NCI-H2081 treated with DMSO at 0.1 percent for 48 hours (cell line): ENCODE data around the gene HEYL.

Source experiments
- DNase-seq: peaks from one replicate; lab custom pipeline; 2025; lab: John Stamatoyannopoulos, UW

HEYL gene

DNA sequence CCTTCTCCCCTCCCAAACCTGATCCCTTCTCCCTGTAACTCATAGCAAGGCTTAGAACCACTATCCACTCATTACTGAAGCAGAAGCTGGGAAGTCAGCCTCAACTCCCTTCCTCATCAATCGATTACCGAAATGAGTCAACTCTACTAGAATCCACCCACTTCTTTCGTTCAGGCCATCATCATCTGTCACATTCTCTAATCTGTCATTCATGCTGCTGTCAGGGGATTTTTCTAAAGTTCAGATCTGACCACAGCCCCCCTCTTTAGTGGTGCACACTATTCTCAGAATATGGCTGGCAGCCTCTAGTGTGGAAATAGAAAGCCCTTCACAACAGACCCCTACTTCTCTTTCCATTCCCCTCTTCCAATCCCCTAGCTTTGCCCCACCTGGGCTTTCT lies 27.3 kb upstream of the HEYL start:
- no peak for DNase-seq

DNA sequence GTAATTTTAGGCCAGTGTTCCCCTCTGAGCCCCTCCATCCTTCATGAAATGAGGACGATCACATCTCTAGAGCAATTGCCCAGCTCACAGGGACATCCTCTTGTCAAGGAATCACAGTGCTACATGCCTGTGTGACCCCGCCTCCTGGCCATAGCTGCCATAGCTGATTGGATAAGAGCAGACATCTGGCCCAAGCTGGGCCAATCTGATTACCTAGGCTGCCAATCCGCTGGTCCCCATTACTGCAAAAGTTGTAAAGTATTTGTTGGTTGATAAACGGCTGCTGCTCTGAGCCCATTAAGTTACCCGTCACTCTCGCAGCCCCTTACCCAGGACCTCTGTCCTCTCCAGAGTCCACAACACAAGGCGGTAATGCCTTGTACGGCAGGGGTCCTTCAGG lies 24.1 kb upstream of the HEYL start:
- DNase-seq: no peak

DNA sequence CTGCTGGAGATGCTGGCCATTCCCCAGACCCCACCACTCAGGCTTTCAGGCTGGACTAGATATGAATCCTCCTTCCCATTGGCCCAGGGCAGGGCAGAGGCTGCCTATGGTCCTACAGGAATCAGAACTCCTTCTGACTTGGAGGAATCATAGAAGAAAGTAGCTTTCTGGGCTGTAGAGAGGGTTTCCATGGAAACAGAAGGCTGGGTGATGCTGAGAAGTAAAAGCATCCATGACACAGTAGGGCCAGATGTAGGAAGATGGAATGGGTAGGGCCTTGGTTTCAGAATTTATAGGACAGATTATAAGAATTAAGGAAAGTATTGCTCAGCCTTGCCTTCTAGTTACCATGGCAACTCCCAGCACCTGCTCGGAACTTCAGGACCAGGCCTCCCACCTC lies 23.4 kb upstream of the HEYL start:
- DNase-seq: no peak

DNA sequence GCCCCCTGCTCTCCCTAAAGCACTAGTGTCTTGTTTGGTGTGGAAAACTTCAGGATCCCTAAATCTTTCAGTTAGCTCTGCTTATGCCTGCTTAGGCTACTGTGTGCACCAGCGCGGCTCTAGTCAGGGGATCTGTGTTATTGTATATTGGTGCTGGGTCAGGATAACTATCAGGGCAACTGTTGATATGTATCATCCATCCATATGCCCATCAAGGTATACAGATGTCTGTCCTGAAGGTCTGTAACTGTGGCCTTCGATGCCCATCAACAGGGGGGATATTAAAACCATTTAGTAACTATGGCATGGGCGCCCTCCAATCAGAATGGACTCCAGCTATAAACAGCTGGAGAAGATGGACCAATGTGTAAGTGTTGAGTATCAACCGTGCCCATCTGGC lies 20.1 kb upstream of the HEYL start:
- no peak for DNase-seq

DNA sequence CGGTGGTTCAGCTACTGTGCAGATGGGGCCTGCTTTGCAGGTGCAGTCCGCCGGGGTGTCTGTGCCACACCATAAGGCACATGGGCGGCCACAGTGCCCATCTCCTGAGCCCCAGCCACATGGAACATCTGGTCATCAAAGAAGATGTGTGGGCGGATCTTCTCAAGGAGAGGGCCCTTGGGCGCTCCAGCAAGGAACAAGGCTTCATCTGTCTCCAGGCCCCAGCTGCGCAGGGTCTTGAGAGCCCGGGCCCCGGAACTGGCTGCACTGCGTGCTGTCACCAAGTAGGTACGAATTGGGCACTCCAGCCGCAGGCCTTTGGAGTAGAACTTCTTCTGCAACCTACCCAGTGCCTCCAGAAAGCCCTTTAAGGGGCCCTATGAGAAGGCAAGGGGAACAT lies 19.7 kb upstream of the HEYL start:
- DNase-seq: no peak

DNA sequence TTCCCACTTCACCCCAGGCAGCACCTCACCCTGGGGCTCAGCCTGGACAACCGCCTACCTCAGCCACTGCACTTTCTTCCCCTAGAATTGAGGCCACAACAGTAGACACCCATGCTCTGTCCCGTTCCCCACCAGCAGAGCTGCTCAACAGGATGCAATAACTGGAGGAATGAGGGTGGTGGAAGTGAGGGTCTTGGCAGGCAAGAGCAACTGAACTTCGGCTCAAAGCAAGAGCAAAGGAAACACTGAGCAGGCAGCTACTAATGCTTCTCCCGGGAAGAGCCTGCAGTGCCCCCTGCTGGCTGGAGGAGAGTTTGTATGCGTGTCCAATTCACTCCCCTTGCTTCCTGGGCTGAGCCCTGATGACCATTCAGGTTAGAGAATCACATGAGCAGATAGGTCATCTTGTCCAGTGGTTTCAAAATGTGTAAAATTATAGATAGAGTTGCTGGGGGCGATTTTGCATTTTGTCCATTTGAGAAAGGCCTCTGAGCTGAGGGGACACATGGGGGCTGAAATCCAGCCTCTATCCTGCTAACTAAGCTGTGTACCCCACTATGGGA lies 18.6 kb upstream of the HEYL start:
- DNase-seq: no peak

DNA sequence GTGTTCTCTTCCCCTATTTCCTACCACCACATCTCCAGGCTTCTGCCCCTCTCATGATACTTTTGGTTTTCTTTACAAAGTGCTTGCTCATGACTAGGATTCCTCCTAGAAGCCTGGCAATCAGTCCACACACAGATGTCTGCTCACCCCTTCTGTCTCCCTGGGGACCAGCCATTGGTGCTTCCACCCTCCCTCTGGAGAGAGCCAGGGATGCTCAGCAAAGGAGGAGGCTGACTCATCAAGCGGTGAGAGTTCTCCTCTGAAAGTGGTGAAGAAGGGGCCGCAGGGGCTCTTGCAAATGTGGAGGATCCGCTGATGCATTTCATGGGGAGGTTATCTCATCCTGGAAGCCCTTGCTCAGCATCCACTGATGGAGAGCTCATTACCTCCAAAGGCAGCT lies 18.0 kb upstream of the HEYL start:
- DNase-seq: no peak

DNA sequence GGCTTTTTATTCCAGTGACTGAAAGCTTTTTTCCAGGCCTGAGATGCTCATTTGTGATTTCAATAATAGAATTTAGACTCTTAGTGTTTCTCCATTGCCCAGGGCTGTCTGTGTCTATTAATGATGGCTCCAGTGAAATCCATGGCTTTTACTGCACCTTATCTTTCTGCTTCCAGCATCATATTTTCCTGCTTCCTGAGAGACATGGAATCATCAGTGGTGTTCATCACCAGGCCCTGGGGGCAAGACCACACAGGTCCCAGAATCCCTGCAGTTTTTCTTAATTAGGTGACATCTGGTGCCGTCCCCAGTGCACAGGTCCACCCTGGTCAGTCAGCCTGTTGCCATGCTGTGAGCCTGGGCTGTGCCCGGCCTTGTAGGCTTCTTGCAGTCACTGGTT lies 16.9 kb upstream of the HEYL start:
- DNase-seq: no peak

DNA sequence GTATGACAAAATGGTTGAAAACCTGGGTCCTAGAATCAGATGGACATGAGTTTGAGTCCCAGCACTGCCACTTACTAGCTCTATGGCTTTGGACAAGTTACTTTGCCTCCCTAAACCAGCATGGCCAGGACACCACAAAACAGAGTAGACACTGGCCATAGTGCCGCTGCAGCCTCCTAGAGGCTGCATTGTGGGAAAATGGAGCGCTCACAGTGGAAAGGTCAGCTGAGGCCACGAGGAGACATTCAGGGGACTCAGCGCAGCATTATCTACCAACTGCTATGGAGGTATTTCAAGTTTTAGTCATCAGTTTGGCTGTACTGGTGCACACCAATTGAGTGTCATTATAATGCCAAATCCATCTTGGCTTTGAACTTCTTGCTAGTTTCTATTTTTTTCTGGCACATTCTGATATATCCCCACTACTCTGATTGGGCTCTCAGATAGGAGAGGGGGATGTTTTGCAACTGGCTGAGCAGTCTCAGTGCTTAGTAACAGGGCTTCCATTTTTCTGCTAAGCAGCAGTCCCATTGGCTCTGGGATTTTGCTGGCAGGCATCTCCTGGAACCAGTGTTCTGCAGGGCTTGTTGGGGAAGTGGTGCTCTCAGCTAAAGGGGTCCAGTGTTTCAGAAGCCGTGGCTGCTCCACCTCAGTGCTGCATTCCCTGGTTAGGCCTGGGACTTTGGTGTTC lies 16.3 kb upstream of the HEYL start:
- no peak for DNase-seq

DNA sequence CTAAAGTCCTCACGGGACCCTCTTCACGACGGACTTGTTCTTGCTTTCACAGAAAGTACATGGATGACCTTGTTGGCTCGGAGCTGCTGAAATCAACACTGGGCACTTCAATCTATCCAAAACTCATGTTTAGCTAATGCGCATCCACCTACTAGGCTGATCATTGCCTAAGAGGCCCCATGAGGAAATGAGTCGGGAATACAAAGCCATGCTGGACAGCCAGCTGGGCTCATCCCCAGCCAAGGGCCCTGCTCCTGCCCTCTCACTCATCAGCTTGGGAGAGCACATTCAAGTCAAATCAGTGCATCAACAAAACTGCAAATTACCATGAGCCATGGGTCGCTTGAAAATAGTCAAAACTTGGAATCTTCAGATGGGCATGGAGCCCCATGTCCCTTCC lies 14.8 kb upstream of the HEYL start:
- no peak for DNase-seq

DNA sequence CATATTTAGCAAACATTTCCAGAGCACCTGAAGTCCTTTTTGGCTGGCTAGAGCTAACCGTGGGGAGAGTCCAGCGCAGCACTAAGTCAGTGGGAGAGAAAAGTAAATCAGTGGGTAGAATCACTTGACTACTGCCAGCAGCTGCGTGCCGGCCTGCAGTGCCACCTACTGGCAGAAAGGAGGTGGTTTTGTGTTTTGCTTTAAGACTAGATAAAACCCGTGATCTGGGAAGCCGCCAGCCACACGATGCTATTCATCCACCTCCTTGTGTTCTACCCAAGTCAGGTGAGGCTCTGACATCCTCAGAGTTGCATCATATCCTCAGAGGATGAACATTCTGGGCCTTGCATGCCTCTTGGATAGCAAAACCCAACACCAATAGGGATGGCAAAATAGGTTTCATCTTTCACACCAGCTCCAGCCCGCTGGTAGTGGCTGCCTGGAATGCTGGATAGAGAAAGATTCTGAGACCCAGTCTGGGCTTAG lies 14.1 kb upstream of the HEYL start:
- peak; percentile 49 for DNase-seq

DNA sequence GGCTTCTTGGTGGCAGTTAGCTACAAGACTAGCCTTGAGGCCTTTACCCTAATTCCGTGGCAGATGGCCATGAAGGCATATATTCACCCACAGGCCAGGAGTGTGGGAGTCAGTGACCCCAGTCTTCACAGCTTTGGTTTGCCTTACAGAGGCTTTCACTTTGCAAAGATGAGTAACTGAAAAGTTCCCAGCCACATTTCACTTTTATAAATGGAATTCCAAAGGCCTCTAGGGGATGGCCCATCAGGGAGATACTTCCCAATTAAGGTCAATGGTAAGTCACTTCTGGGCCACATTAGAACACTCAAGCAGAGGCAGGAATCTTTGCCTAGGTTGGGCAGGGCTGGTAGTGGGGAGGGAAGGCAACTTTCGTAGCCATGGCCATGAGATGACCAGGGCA lies 13.1 kb upstream of the HEYL start:
- DNase-seq: no peak

DNA sequence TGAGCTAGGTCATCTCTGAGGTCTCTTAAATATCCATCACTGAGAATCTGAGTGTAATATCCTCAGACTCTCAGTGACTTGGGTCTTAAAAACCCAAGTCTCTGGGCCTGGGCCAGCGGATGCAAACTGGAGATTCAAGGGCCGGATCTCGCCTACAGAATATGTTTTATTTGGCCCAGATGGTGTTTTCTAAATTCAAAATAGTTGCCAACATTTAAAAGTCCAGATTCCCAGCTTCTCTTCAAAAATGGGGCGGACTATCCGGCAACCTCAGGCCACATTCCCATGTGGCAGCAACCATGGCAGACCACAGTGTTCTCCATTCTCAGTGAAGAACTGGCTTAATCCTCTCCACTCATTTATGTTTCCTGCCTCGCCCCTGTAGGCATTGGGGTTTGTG lies 12.7 kb upstream of the HEYL start:
- no peak for DNase-seq

DNA sequence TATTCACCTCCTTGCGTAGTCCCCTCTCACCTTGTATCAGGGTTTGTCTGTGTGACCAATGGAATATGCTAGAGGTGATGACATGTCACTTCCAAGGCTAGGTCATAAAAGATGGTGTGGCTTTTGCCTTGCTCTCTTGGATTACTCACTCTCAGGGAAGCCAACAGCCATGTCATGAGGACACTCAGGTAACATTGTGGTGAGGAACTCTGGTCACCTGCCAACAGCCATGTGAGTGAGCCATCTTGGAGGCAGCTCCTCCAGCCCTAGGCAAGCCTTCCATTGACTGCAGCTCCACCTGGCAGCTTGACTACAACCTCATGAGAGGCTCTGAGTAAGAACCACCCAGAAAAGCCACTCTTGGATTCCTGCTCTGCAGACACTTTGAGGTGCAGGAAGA lies 11.0 kb upstream of the HEYL start:
- DNase-seq: no peak

DNA sequence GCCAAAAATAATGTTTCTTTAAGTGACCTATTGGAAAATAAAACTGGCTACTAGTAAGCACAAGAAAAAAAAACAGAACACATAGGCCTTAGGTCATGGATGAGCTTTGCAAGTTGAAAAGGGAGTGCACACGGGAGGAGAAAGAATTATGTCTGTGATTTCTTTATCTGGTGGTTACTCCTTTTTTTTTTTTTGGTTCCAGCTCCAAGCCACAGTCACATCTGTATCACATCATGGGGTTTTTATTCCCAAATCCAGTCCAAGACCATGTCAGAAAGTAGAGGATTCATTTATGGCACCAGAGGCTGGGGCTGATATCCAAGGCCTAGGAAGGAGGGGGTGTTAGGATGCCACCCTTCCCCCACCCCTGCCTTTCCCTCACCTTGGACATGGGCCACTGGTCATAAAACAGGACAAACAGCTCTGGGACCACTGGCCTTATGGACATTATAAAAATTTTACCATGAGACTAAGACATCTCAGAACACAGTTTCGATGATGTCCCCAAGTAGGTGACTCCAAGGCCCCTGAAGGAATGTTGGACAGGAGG lies 10.3 kb upstream of the HEYL start:
- DNase-seq: no peak

DNA sequence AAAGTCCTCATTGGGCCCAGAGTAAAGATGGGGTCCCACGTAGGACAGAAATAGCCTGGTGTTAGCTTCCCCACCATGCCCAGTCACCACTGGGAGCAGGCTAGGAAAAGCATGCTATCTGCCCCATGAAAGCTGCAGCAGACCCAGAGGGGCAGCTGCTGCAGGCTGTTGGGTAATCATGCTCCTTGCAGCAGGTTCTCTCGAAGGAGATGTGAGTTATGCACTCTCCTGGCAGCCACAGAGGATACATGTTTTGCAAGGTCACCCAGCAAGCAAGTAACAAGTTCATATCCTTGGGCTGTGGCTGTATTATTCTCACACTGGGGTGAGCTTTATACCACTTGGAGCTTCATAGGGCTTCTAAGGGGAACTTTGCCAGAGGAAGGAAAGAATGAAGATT lies 9.1 kb upstream of the HEYL start:
- no peak for DNase-seq

DNA sequence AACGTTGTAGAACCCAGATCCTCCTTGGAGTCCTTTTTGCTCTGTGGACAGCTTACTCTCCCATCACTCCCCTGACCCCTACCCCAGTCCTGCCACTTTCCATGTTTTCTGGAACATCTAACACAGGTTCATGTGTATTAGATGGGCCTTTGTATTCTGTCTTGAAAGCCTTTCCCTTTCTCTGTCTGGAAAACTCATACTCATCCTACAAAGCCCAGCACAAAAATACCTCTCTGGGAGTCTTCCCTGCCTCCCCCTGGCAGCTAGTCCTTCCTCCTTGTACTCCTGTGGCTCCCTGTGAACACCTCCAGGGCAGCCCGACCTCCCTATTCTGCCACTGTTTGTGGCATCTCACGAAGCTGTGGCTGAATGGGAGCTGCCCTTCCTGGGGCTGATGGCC lies 7.8 kb upstream of the HEYL start:
- no peak for DNase-seq

DNA sequence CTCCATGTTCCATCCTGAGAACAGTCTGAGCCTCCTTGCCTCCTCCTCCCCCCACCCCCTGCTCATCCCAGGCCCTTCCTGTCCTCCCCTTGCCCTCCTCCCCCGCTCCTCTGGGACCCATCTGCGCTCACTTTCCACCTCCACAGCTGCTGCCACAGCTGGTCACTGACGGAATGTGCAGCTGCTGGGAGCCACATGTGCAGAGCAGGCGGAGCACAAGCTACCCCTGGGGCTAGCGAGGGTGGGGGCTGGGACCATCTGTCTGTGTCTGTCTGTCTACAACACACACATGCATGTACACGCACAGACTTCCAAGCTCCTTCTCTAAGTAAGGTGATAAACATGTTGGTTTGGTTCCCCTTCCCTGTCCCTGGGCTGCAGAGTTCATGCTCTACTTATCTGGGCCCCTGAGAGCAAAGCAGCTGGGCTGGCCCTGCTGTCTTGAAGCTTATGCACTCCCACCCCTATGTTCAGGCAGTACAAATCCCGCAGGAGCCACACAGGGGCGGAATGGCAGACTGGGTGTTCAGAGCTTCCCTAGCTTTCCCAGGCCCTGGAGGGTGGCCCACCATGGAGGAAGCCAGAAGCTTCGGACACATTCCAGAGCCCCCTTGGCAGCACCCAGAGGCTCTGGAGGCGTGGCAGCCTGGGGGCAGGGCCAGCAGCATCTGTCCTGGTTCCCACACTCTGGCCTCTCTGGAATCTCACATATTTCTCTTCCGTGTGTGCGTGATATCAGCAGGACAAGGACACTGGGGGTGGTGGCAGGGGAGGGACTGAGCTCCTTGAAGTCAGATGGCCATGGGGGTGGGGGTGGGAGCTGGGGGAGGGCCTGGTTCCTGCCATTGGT lies 7.0 kb upstream of the HEYL start:
- DNase-seq: no peak

DNA sequence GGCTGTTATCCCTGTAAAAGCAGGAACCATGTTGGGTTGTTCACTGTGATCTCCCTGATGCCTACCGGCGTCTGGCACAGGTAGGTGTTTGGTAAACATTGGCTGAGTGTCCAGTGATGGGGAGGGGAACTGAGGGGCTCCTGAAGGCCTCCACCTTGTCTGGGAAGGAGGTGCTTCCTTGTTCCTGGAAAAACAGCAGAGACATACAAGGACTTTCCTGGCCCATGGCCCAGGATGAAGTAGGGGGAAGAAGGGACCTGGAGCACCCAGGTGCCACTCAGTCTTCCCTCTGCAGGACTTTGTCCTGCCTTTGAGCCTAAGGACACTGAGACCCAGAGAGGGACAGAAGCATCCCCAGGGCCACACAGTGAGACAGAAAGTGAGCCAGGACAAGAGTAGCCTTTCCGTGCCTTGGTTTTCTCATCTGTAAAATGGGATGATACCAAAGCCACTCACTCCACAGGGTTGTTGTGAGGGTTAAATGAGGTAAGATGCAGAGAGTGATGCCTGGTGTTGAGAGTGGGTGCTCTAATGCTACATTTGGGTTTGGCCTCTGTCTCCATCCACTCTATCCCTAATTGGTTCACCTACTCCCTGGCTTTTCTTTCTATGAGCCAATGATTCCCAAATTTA lies 6.1 kb upstream of the HEYL start:
- DNase-seq: no peak

DNA sequence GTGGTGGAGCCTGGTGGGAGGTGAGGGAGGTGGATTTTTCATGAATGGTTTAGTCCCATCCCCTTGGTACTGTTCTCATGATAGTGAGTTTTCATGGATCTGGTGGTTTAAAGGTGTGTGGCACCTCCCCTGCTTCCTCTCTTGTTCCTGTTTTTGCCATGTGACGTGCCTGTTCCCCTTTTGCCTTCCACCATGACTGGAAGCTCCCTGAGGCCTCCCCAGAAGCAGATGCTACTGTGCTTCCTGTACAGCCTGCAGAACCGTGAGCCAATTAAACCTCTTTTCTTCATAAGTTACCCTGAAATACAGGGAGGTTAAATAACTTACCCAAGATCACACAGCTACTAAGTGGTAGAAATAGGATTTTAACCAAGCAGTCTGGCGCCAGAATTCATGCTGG lies 4.3 kb upstream of the HEYL start:
- DNase-seq: no peak

DNA sequence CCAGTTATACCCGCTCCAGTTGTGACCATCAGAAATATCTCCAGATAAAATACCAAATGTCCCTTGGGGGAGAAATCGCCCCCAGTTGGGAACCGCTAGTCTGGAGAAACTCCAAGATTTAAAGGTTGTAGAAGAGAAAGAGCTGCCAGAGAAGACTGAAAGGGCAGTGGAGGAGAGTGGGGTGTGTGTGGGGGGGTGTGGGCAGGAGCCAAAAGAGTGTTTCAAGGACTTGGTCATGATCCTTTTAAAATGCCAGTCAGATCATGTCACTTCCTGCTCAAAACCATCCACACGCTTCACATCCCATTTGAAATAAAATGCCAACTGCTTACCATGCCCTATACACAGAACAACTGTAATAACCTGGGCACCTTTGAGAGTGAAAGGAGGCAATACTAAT lies 3.4 kb upstream of the HEYL start:
- no peak for DNase-seq

DNA sequence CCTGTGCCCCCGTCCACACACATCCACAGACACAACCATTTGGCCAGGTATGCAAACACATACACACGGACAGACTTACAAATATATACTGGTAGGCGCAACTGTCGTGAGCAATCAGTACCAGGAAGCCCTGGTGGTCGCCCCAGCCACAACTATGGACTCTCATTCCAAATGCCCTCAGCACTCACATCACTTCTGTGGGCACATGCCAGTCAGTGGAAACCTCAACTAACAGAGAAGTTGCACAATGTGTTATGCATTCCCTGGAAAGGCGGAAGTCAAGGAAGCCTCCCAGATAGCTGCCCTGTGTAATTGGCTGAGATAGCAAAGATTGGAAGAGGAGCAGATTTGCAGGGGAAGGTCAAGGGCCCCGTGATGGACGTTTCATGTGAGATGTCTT lies 1.4 kb upstream of the HEYL start:
- DNase-seq: no peak

DNA sequence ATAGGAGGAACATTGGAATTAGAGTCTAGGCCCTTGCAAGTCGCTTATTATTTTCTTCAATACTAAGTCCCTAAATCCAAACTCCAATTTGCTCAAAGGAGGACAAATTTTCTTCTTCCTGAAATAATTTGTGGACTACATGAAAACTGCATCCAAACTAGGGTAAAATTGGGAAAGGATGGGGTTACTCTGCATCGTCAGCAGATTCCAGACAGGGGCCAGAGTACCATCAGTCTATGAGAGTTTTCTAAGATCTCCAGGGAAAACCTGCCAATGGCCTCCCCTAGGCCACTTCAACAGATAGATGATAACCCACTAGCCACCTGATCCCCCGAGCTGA lies 508 bp downstream of the HEYL start:
- DNase-seq: no peak
